NCI-H1930 (cell line): Measurements from ENCODE around the gene HPX.

Experiments used
- DNase-seq, 2 experiments: peaks; one replicate each; lab custom pipeline; 2025; lab: John Stamatoyannopoulos, UW

HPX gene

GRCh38 chr11:6440906-6441358 lies at the start of gene HPX:
TSS of gene HPX (minus strand) at chr11:6440987. CDS start at chr11:6440963, 24 bp downstream.
- DNase-seq = no peak

GRCh38 chr11:6489306-6489705 lies 48.5 kb upstream of the HPX start:
- no peak for DNase-seq

GRCh38 chr11:6488821-6489220 lies 48.0 kb upstream of the HPX start:
- no peak for DNase-seq

- DNase-seq = no peak
These were observed 47.6 kb upstream of the HPX start for GRCh38 chr11:6488342-6488741.

- DNase-seq = no peak
These were observed 46.2 kb upstream of the HPX start for GRCh38 chr11:6486938-6487337.

- DNase-seq = no peak
These were observed 45.5 kb upstream of the HPX start for GRCh38 chr11:6486256-6486655.

- no peak for DNase-seq
These were observed 44.9 kb upstream of the HPX start for GRCh38 chr11:6485661-6486060.

- DNase-seq = no peak
These were observed 42.2 kb upstream of the HPX start for GRCh38 chr11:6483015-6483414.

- DNase-seq = no peak
These were observed 41.7 kb upstream of the HPX start for GRCh38 chr11:6482441-6482840.

- DNase-seq = no peak
These were observed 41.1 kb upstream of the HPX start for GRCh38 chr11:6481924-6482275.

- DNase-seq = peak; percentile 96
These were observed 40.5 kb upstream of the HPX start, which contains the start of the genes ARFIP2 and TIMM10B for GRCh38 chr11:6481012-6481923. TSS of gene ARFIP2 (minus strand) at chr11:6481331. CDS start at chr11:6480421, 910 bp downstream. TSS of gene TIMM10B (plus strand) at chr11:6481501. CDS start at chr11:6481517, 16 bp downstream.

- DNase-seq = no peak
These were observed 39.6 kb upstream of the HPX start for GRCh38 chr11:6480299-6480914.

- DNase-seq = no peak
These were observed 35.8 kb upstream of the HPX start for GRCh38 chr11:6476571-6476970.

- DNase-seq = no peak
These were observed 35.1 kb upstream of the HPX start for GRCh38 chr11:6475936-6476335.

- DNase-seq = no peak
These were observed 34.2 kb upstream of the HPX start for GRCh38 chr11:6474806-6475500.

GRCh38 chr11:6474413-6474792 lies 33.6 kb upstream of the HPX start:
- DNase-seq = no peak

- peak; percentile 86 to 90 for DNase-seq
These were observed 32.9 kb upstream of the HPX start, which contains the start of gene TRIM3 for GRCh38 chr11:6473451-6474412. TSS of gene TRIM3 (minus strand) at chr11:6473941. CDS start at chr11:6465695, 8,246 bp downstream.

- no peak for DNase-seq
These were observed 32.1 kb upstream of the HPX start for GRCh38 chr11:6472934-6473333.

- no peak for DNase-seq
These were observed 28.8 kb upstream of the HPX start for GRCh38 chr11:6469599-6469998.

GRCh38 chr11:6468712-6469495 lies 28.1 kb upstream of the HPX start:
- no peak for DNase-seq

GRCh38 chr11:6459099-6459450 lies 18.3 kb upstream of the HPX start:
- DNase-seq = no peak
